Rectal smooth muscle tissue (tissue), 1 donor: ENCODE measurements around the gene LRRTM2.

ENCODE experiments used
- H3K27ac ChIP-seq: one replicate; pipeline ENCODE4 v1.7.0; 2013; ENCODE audit warnings: low read depth, low read length, inconsistent platforms
- H3K27me3 ChIP-seq: one replicate; pipeline ENCODE4 v1.7.0; 2013; ENCODE audit warnings: low read length; ENCODE audit not compliant: control insufficient read depth, insufficient read depth
- H3K36me3 ChIP-seq: one replicate; pipeline ENCODE4 v1.7.0; 2013; ENCODE audit warnings: low read length; ENCODE audit not compliant: control insufficient read depth, insufficient read depth
- H3K4me1 ChIP-seq: one replicate; pipeline ENCODE4 v1.7.0; 2013; ENCODE audit warnings: low read length; ENCODE audit not compliant: control insufficient read depth, insufficient read depth
- H3K4me3 ChIP-seq: one replicate; pipeline ENCODE4 v1.7.0; 2013; ENCODE audit warnings: low read length
- H3K9ac ChIP-seq: one replicate; pipeline ENCODE4 v1.7.0; 2013; ENCODE audit warnings: low read length

Gene LRRTM2

GRCh38 chr5:138903130-138903775 lies 28.1 kb upstream of the LRRTM2 start:
- Histone ChIP-seq H3K27ac (no peak overlapping the region), H3K4me1 (no peaks in the 10 kb centered on the region), H3K4me3 (no peak overlapping the region), H3K36me3 (no peaks in the 10 kb centered on the region), H3K27me3 (no peaks in the 10 kb centered on the region), H3K9ac (no peak overlapping the region)

- H3K27me3 ChIP-seq = no peaks in the 10 kb centered on the region
- no peaks in the 10 kb centered on the region for H3K36me3 ChIP-seq
- H3K4me1 ChIP-seq = no peaks in the 10 kb centered on the region
- H3K9ac ChIP-seq = no peak overlapping the region
- H3K27ac ChIP-seq = no peak overlapping the region
- no peak overlapping the region for H3K4me3 ChIP-seq
Measured at GRCh38 chr5:138901716-138902115, 26.6 kb upstream of the LRRTM2 start.

GRCh38 chr5:138900281-138900965 lies 25.3 kb upstream of the LRRTM2 start:
- no peak overlapping the region for H3K9ac ChIP-seq
- H3K27me3 ChIP-seq = no peaks in the 10 kb centered on the region
- no peaks in the 10 kb centered on the region for H3K4me1 ChIP-seq
- H3K36me3 ChIP-seq = peaks cover 5% of the 10 kb centered on the region
- H3K4me3 ChIP-seq = no peak overlapping the region
- no peak overlapping the region for H3K27ac ChIP-seq

GRCh38 chr5:138898742-138899141 lies 23.6 kb upstream of the LRRTM2 start:
- Histone ChIP-seq H3K27me3 (no peaks in the 10 kb centered on the region), H3K4me1 (no peaks in the 10 kb centered on the region), H3K4me3 (no peak overlapping the region), H3K36me3 (peaks cover 5% of the 10 kb centered on the region), H3K9ac (no peak overlapping the region), H3K27ac (no peak overlapping the region)

- H3K27me3 ChIP-seq = no peaks in the 10 kb centered on the region
- H3K27ac ChIP-seq = no peak overlapping the region
- peaks cover 5% of the 10 kb centered on the region for H3K36me3 ChIP-seq
- no peaks in the 10 kb centered on the region for H3K4me1 ChIP-seq
- no peak overlapping the region for H3K9ac ChIP-seq
- H3K4me3 ChIP-seq = no peak overlapping the region
Measured at GRCh38 chr5:138898299-138898698, 23.2 kb upstream of the LRRTM2 start.

- H3K27ac ChIP-seq = no peak overlapping the region
- no peaks in the 10 kb centered on the region for H3K27me3 ChIP-seq
- peaks cover 7% of the 10 kb centered on the region for H3K36me3 ChIP-seq
- H3K9ac ChIP-seq = no peak overlapping the region
- H3K4me3 ChIP-seq = no peak overlapping the region
- H3K4me1 ChIP-seq = no peaks in the 10 kb centered on the region
Measured at GRCh38 chr5:138895918-138896317, 20.8 kb upstream of the LRRTM2 start.

- Histone ChIP-seq H3K9ac (no peak overlapping the region), H3K27me3 (no peaks in the 10 kb centered on the region), H3K4me1 (no peaks in the 10 kb centered on the region), H3K27ac (no peak overlapping the region), H3K36me3 (peaks cover 21% of the 10 kb centered on the region), H3K4me3 (no peak overlapping the region)
Measured at GRCh38 chr5:138890644-138891043, 15.5 kb upstream of the LRRTM2 start.

GRCh38 chr5:138889994-138890393 lies 14.9 kb upstream of the LRRTM2 start:
- Histone ChIP-seq H3K4me1 (no peaks in the 10 kb centered on the region), H3K4me3 (no peak overlapping the region), H3K27me3 (no peaks in the 10 kb centered on the region), H3K9ac (no peak overlapping the region), H3K27ac (no peak overlapping the region), H3K36me3 (peaks cover 21% of the 10 kb centered on the region)

- Histone ChIP-seq H3K4me1 (no peaks in the 10 kb centered on the region), H3K4me3 (no peak overlapping the region), H3K9ac (no peak overlapping the region), H3K36me3 (peaks cover 7% of the 10 kb centered on the region), H3K27ac (no peak overlapping the region), H3K27me3 (no peaks in the 10 kb centered on the region)
Measured at GRCh38 chr5:138884554-138884953, 9.4 kb upstream of the LRRTM2 start.

- no peak overlapping the region for H3K9ac ChIP-seq
- no peak overlapping the region for H3K4me3 ChIP-seq
- peaks cover 3% of the 10 kb centered on the region for H3K36me3 ChIP-seq
- H3K27ac ChIP-seq = no peak overlapping the region
- H3K4me1 ChIP-seq = no peaks in the 10 kb centered on the region
- no peaks in the 10 kb centered on the region for H3K27me3 ChIP-seq
Measured at GRCh38 chr5:138884094-138884493, 9.0 kb upstream of the LRRTM2 start.

- Histone ChIP-seq H3K36me3 (no peaks in the 10 kb centered on the region), H3K27ac (no peak overlapping the region), H3K4me1 (no peaks in the 10 kb centered on the region), H3K9ac (no peak overlapping the region), H3K27me3 (no peaks in the 10 kb centered on the region), H3K4me3 (no peak overlapping the region)
Measured at GRCh38 chr5:138883211-138883610, 8.1 kb upstream of the LRRTM2 start.

- no peaks in the 10 kb centered on the region for H3K36me3 ChIP-seq
- H3K4me1 ChIP-seq = peaks cover 6% of the 10 kb centered on the region
- no peak overlapping the region for H3K9ac ChIP-seq
- H3K27me3 ChIP-seq = no peaks in the 10 kb centered on the region
- no peak overlapping the region for H3K4me3 ChIP-seq
- no peak overlapping the region for H3K27ac ChIP-seq
Measured at GRCh38 chr5:138878437-138879235, 3.5 kb upstream of the LRRTM2 start.
